ENCODE results near the gene ELAVL1.

The ELAVL1 gene

GRCh38 chr19:8020681-8021080 lies 15.2 kb upstream of the ELAVL1 start:
- no peak for DNase-seq

GRCh38 chr19:8017808-8018207 lies 12.4 kb upstream of the ELAVL1 start:
- peak; percentile 39 for DNase-seq

- peak; percentile 12 for DNase-seq
These were observed 523 bp downstream of the ELAVL1 start for GRCh38 chr19:8004723-8005513.

- DNase-seq, result no peak
These were observed 1.4 kb downstream of the ELAVL1 start for GRCh38 chr19:8004001-8004400.

- DNase-seq, result peak; percentile 92
These were observed 3.2 kb downstream of the ELAVL1 start for GRCh38 chr19:8001995-8002849.

- DNase-seq, result no peak
These were observed 3.8 kb downstream of the ELAVL1 start for GRCh38 chr19:8001651-8001994.

GRCh38 chr19:8000298-8001038 lies 5.0 kb downstream of the ELAVL1 start:
- no peak for DNase-seq

GRCh38 chr19:7999376-7999775 lies 6.1 kb downstream of the ELAVL1 start:
- DNase-seq, result no peak

- DNase-seq, result peak; percentile 21
These were observed 7.5 kb downstream of the ELAVL1 start for GRCh38 chr19:7997809-7998480.

GRCh38 chr19:7996883-7997282 lies 8.6 kb downstream of the ELAVL1 start:
- no peak for DNase-seq

- no peak for DNase-seq
These were observed 9.7 kb downstream of the ELAVL1 start for GRCh38 chr19:7995810-7996158.

GRCh38 chr19:7994928-7995809 lies 10.3 kb downstream of the ELAVL1 start:
- DNase-seq, result no peak

- DNase-seq, result no peak
These were observed 11.3 kb downstream of the ELAVL1 start for GRCh38 chr19:7994114-7994513.

GRCh38 chr19:7993560-7993959 lies 11.9 kb downstream of the ELAVL1 start:
- DNase-seq, result no peak

GRCh38 chr19:7992575-7992974 lies 12.9 kb downstream of the ELAVL1 start:
- DNase-seq, result no peak

GRCh38 chr19:7989071-7989575 lies 16.3 kb downstream of the ELAVL1 start:
- no peak for DNase-seq

- no peak for DNase-seq
These were observed 17.1 kb downstream of the ELAVL1 start for GRCh38 chr19:7988307-7988706.

GRCh38 chr19:7987114-7987768 lies 18.2 kb downstream of the ELAVL1 start:
- DNase-seq, result no peak

- DNase-seq, result no peak
These were observed 18.9 kb downstream of the ELAVL1 start for GRCh38 chr19:7986321-7987113.

- DNase-seq, result no peak
These were observed 19.9 kb downstream of the ELAVL1 start for GRCh38 chr19:7985481-7985911.

Measured in suppressor macrophage treated with lipopolysaccharide for 4 hours (primary cell).